Inflammatory macrophage treated with lipopolysaccharide for 1 hour (primary cell): ENCODE results near the gene GPR137B.
"Not testable (repeated sequence)": the region's sequence is repeated elsewhere in the genome, so short reads cannot be mapped to it uniquely, and the experiment has no call there.

Source experiments
- DNase-seq, 2 donors: peaks; one replicate each; pipeline ENCODE4 v3.0.0-alpha.2; 2020 to 2022

Gene GPR137B

GRCh38 chr1:236163463-236164153 lies 21.3 kb downstream of the GPR137B start:
- peak; percentile 79 to 91 for DNase-seq

GRCh38 chr1:236164273-236164672 lies 21.9 kb downstream of the GPR137B start:
- DNase-seq = no peak

GRCh38 chr1:236165238-236165981 lies 23.1 kb downstream of the GPR137B start:
- no peak for DNase-seq

- no peak for DNase-seq
Observed at GRCh38 chr1:236166041-236166440, 23.7 kb downstream of the GPR137B start.

- DNase-seq = no peak
Observed at GRCh38 chr1:236167154-236167553, 24.8 kb downstream of the GPR137B start.

GRCh38 chr1:236167578-236167977 lies 25.2 kb downstream of the GPR137B start:
- DNase-seq = no peak

GRCh38 chr1:236168716-236169429 lies 26.5 kb downstream of the GPR137B start:
- peak; percentile 79 to 86 for DNase-seq

GRCh38 chr1:236172041-236172579 lies 29.8 kb downstream of the GPR137B start:
- DNase-seq = no peak

- no peak for DNase-seq
Observed at GRCh38 chr1:236173174-236173767, 30.9 kb downstream of the GPR137B start.

- DNase-seq = no peak
Observed at GRCh38 chr1:236175642-236176336, 33.5 kb downstream of the GPR137B start.

GRCh38 chr1:236176337-236177336 lies 34.3 kb downstream of the GPR137B start:
- DNase-seq = no peak

- no peak for DNase-seq
Observed at GRCh38 chr1:236179634-236180033, 37.3 kb downstream of the GPR137B start.

- no peak for DNase-seq
Observed at GRCh38 chr1:236181059-236181458, 38.7 kb downstream of the GPR137B start.

GRCh38 chr1:236185687-236186086 lies 43.3 kb downstream of the GPR137B start:
- peak; percentile 54 to 59 for DNase-seq

- not testable (repeated sequence) for DNase-seq
Observed at GRCh38 chr1:236186471-236186870, 44.1 kb downstream of the GPR137B start.

- not testable (repeated sequence) for DNase-seq
Observed at GRCh38 chr1:236188084-236188483, 45.7 kb downstream of the GPR137B start.

GRCh38 chr1:236193184-236193583 lies 50.8 kb downstream of the GPR137B start:
- no peak for DNase-seq

- DNase-seq = no peak
Observed at GRCh38 chr1:236200925-236201324, 58.6 kb downstream of the GPR137B start.

- peak; percentile 23 to 45 for DNase-seq
Observed at GRCh38 chr1:236201786-236202185, 59.4 kb downstream of the GPR137B start.

GRCh38 chr1:236204039-236204438 lies 61.7 kb downstream of the GPR137B start:
- DNase-seq = no peak

- DNase-seq = no peak
Observed at GRCh38 chr1:236204656-236205055, 62.3 kb downstream of the GPR137B start.
